Measurements from ENCODE around the gene RNF32.

Gene RNF32

GRCh38 chr7:156640257-156640948, at the start of gene RNF32:
Gene RNF32, plus strand, starts transcription at chr7:156640774. Its CDS starts 3,104 bp downstream, at chr7:156643878.
- no peak for DNase-seq

- DNase-seq = no peak
These were observed 48.3 kb upstream of the RNF32 start for GRCh38 chr7:156592155-156592884.

- no peak for DNase-seq
These were observed 46.1 kb upstream of the RNF32 start for GRCh38 chr7:156594283-156595080.

GRCh38 chr7:156600496-156600895, 40.1 kb upstream of the RNF32 start:
- no peak for DNase-seq

GRCh38 chr7:156602283-156602682, 38.3 kb upstream of the RNF32 start:
- no peak for DNase-seq

- DNase-seq = no peak
These were observed 37.6 kb upstream of the RNF32 start for GRCh38 chr7:156603011-156603410.

- DNase-seq = no peak
These were observed 36.9 kb upstream of the RNF32 start for GRCh38 chr7:156603629-156604028.

GRCh38 chr7:156604311-156604710, 36.3 kb upstream of the RNF32 start:
- no peak for DNase-seq

GRCh38 chr7:156604836-156605695, 35.5 kb upstream of the RNF32 start:
- DNase-seq = no peak

GRCh38 chr7:156606135-156606534, 34.4 kb upstream of the RNF32 start:
- DNase-seq = no peak

- DNase-seq = no peak
These were observed 33.8 kb upstream of the RNF32 start for GRCh38 chr7:156606691-156607331.

- DNase-seq = no peak
These were observed 33.0 kb upstream of the RNF32 start for GRCh38 chr7:156607332-156608172.

- DNase-seq = no peak
These were observed 32.4 kb upstream of the RNF32 start for GRCh38 chr7:156608173-156608478.

- DNase-seq = no peak
These were observed 31.3 kb upstream of the RNF32 start for GRCh38 chr7:156609010-156609877.

GRCh38 chr7:156610130-156610529, 30.4 kb upstream of the RNF32 start:
- DNase-seq = no peak

- no peak for DNase-seq
These were observed 30.0 kb upstream of the RNF32 start for GRCh38 chr7:156610601-156611000.

GRCh38 chr7:156611014-156612010, 29.3 kb upstream of the RNF32 start:
- DNase-seq = no peak

GRCh38 chr7:156612930-156613329, 27.6 kb upstream of the RNF32 start:
- DNase-seq = no peak

Measured in AML-193 (cell line).